ENCODE measurements around the gene EPN2. TPM values are rescaled to one million over a fixed set of nuclear protein-coding genes. Genes with fewer than 3 reads are reported as not detected.
A peak's percentile ranks its signal among the peaks of the same experiment; 100 is the strongest.

EPN2 gene
- total RNA-seq, 2 experiments from 2014 or later = 1.8 to 2.1 TPM

GRCh38 chr17:19338031-19338990 lies 101.1 kb downstream of the EPN2 start:
- no peak overlapping the region for H3K4me3 Mint-ChIP-seq
- H3K9me3 Mint-ChIP-seq = no peaks in the 10 kb centered on the region
- POLR2A ChIA-PET = no interaction called here
- peak; percentile 65 for DNase-seq
- H3K4me1 Mint-ChIP-seq = no peaks in the 10 kb centered on the region
- H3K27ac Mint-ChIP-seq = no peak overlapping the region
- CTCF ChIA-PET = interaction anchor here (0.6 to 1.6 kb wide), 11 partner anchors 15 to 371 kb away, joined by 3 to 9 read pairs (median 3); partner anchors contain the start of genes B9D1 and MAPK7
- H3K27me3 Mint-ChIP-seq = peaks cover 10% of the 10 kb centered on the region
- H3K36me3 Mint-ChIP-seq (ENCODE audit: low read depth) = no peaks in the 10 kb centered on the region

- CTCF ChIA-PET = interaction anchor here (1.0 kb wide), 1 partner anchor 15 kb away, joined by 3 read pairs; no protein-coding TSS in a partner anchor
- no peaks in the 10 kb centered on the region for H3K4me1 Mint-ChIP-seq
- no peak overlapping the region for H3K4me3 Mint-ChIP-seq
- no peaks in the 10 kb centered on the region for H3K36me3 Mint-ChIP-seq (ENCODE audit: low read depth)
- H3K27me3 Mint-ChIP-seq = peaks cover 10% of the 10 kb centered on the region
- H3K9me3 Mint-ChIP-seq = no peaks in the 10 kb centered on the region
- DNase-seq = no peak
- no peak overlapping the region for H3K27ac Mint-ChIP-seq
- POLR2A ChIA-PET = no interaction called here
These were observed 102.2 kb downstream of the EPN2 start for GRCh38 chr17:19339341-19339815.

- H3K27me3 Mint-ChIP-seq = peaks cover 10% of the 10 kb centered on the region
- ChIA-PET POLR2A (no interaction called here), CTCF (interaction anchor here (0.6 to 1.2 kb wide), 3 partner anchors 9 to 22 kb away, joined by 3 to 4 read pairs (median 3); partner anchors contain the start of gene B9D1)
- no peaks in the 10 kb centered on the region for H3K36me3 Mint-ChIP-seq (ENCODE audit: low read depth)
- no peaks in the 10 kb centered on the region for H3K9me3 Mint-ChIP-seq
- no peak for DNase-seq
- H3K4me3 Mint-ChIP-seq = no peak overlapping the region
- no peaks in the 10 kb centered on the region for H3K4me1 Mint-ChIP-seq
- H3K27ac Mint-ChIP-seq = no peak overlapping the region
These were observed 104.1 kb downstream of the EPN2 start for GRCh38 chr17:19341211-19341631.

DNA sequence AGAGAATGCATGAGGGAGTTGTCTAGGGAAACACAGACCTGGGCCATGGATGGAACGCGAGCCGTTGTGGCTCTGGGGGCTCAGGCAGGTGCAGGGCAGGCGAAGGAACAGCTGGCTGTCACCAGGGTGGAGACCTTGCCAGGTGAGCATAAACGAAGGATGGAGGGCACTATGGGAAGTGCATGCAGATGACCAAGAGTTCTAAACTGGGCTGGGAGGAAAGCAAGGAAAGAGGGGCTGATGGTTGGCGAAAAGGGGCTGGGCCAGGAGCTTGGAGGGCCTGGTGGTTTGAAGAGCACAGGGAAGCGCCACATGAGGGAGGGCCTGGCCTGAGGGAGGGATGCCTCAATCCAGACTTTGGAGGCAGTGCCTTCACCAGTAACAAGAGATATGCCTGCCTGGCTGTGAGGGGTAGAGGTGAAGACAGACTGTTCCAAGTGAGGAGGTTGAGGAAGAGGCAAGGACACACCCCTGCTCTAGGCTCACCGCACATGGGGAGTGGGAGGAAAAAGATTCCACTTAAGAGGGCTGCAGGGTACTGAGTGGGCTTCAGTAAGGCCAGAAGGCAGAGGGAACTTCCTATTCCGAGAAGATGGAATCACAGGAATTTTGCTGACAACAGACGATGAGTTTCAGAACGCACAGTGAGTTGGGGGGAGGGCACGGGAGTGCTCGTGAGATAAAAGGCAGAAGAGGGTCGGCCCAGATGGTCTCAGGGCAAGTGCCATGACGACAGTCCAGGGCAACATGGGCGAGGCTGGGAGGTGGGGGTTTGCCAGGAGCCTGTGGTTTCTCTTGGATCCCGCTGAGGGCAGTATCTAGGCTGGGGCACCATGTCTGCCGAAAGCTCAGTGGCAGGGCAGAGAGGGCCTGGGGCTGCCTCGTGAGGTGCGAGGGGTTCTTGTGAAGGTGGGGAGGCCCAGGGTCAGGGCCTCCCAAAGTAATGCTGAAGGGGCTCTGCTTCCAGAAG lies 104.8 kb downstream of the EPN2 start:
- H3K4me3 Mint-ChIP-seq = no peak overlapping the region
- DNase-seq = no peak
- H3K4me1 Mint-ChIP-seq = no peaks in the 10 kb centered on the region
- peaks cover 10% of the 10 kb centered on the region for H3K27me3 Mint-ChIP-seq
- no peak overlapping the region for H3K27ac Mint-ChIP-seq
- H3K9me3 Mint-ChIP-seq = no peaks in the 10 kb centered on the region
- no peaks in the 10 kb centered on the region for H3K36me3 Mint-ChIP-seq (ENCODE audit: low read depth)
- ChIA-PET POLR2A (no interaction called here), CTCF (interaction anchor here (0.6 to 2.2 kb wide), 6 partner anchors 9 to 21 kb away, joined by 3 to 7 read pairs (median 3); partner anchors contain the start of gene B9D1)

GRCh38 chr17:19342611-19343255 lies 105.6 kb downstream of the EPN2 start:
- no peaks in the 10 kb centered on the region for H3K4me1 Mint-ChIP-seq
- CTCF ChIA-PET = interaction anchor here (1.0 to 2.2 kb wide), 3 partner anchors 9 to 20 kb away, joined by 3 to 7 read pairs (median 3); partner anchors contain the start of gene B9D1
- peaks cover 10% of the 10 kb centered on the region for H3K27me3 Mint-ChIP-seq
- no peak overlapping the region for H3K27ac Mint-ChIP-seq
- no peaks in the 10 kb centered on the region for H3K9me3 Mint-ChIP-seq
- no peaks in the 10 kb centered on the region for H3K36me3 Mint-ChIP-seq (ENCODE audit: low read depth)
- DNase-seq = no peak
- no peak overlapping the region for H3K4me3 Mint-ChIP-seq
- POLR2A ChIA-PET = no interaction called here

- H3K27ac Mint-ChIP-seq = no peak overlapping the region
- peaks cover 10% of the 10 kb centered on the region for H3K27me3 Mint-ChIP-seq
- DNase-seq = no peak
- no peaks in the 10 kb centered on the region for H3K36me3 Mint-ChIP-seq (ENCODE audit: low read depth)
- H3K4me3 Mint-ChIP-seq = no peak overlapping the region
- H3K4me1 Mint-ChIP-seq = no peaks in the 10 kb centered on the region
- CTCF ChIA-PET = interaction anchor here (2.2 kb wide), 1 partner anchor 20 kb away, joined by 7 read pairs; the partner anchor contains the start of gene B9D1
- H3K9me3 Mint-ChIP-seq = no peaks in the 10 kb centered on the region
- POLR2A ChIA-PET = no interaction called here
These were observed 106.1 kb downstream of the EPN2 start for GRCh38 chr17:19343256-19343630.

- H3K4me3 Mint-ChIP-seq = no peak overlapping the region
- ChIA-PET CTCF (interaction anchor here (0.6 to 2.2 kb wide), 2 partner anchors 19 to 352 kb away, joined by 3 to 7 read pairs; partner anchors contain the start of gene B9D1), POLR2A (no interaction called here)
- no peaks in the 10 kb centered on the region for H3K4me1 Mint-ChIP-seq
- no peaks in the 10 kb centered on the region for H3K36me3 Mint-ChIP-seq (ENCODE audit: low read depth)
- DNase-seq = no peak
- no peak overlapping the region for H3K27ac Mint-ChIP-seq
- no peaks in the 10 kb centered on the region for H3K9me3 Mint-ChIP-seq
- peaks cover 10% of the 10 kb centered on the region for H3K27me3 Mint-ChIP-seq
These were observed 106.5 kb downstream of the EPN2 start for GRCh38 chr17:19343671-19344151.

DNA sequence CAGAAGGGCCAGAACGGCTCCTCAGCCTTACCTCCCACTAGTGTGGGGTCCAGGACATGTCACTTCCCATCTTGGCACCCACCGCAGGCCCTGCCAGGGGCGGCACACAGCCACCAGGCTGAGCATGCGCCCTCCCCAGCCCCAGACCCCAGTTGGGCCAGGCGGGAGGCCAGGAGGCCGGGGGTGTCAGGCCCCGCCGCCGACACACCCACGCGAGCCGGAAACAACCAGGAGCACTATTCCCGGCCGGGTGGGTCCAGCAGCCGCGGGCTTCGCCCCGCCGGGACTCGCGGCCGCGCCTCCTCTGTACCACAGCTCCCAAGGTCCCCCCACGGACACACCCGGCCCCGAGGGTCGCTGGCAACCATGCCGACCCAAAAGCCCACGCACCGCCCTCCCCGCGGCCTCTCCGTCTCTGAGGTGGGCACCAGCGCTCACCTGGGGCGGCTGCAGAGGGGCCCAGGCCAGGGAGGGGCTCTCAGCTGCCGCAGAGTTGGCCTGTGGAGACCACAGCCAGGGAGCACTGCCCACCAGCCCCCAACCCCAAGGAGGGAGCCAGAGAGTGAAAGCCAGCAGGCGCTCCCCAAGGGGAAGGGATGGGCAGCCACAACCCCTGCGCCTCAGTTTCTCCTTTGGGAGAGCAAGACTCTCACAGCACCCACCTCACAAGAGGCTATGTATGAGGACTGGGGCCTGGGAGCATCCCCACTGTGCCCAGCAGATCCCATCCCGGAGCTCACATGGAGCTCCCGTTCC lies 107.3 kb downstream of the EPN2 start:
- no peak overlapping the region for H3K4me3 Mint-ChIP-seq

DNA sequence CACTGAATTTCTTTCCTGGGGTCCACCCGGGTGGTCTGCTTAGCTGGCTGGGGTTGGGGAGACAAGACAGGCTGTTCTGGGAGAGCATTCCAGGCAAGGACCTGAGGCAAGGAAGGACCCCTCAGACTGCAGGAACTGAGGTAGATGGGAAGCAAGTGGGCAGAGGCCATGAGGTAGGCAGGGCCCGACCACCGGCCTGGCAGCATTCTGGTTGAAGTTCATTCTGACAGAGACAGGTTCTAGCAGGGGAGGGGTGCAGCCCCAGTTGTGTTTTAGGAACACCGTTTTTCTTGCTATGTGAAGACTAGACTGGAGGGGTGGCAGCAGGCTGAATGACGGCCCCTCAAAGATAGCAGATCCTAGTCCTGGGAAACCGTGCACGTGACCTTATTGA lies 107.9 kb downstream of the EPN2 start:
- no peak for DNase-seq
- Mint-ChIP-seq H3K36me3 (ENCODE audit: low read depth) (no peaks in the 10 kb centered on the region), H3K27me3 (peaks cover 8% of the 10 kb centered on the region), H3K9me3 (no peaks in the 10 kb centered on the region), H3K4me3 (no peak overlapping the region), H3K27ac (no peak overlapping the region), H3K4me1 (no peaks in the 10 kb centered on the region)
- ChIA-PET CTCF (no interaction called here), POLR2A (no interaction called here)

More for the DNA sequence above, 107.3 kb downstream of the EPN2 start:
- Mint-ChIP-seq H3K27ac (no peak overlapping the region), H3K9me3 (no peaks in the 10 kb centered on the region), H3K36me3 (ENCODE audit: low read depth) (no peaks in the 10 kb centered on the region), H3K27me3 (peaks cover 9% of the 10 kb centered on the region), H3K4me1 (no peaks in the 10 kb centered on the region)
- CTCF ChIA-PET = interaction anchor here (0.6 kb wide), 1 partner anchor 351 kb away, joined by 3 read pairs; no protein-coding TSS in a partner anchor
- no peak for DNase-seq
- POLR2A ChIA-PET = no interaction called here

- no peaks in the 10 kb centered on the region for H3K4me1 Mint-ChIP-seq
- CTCF ChIA-PET = interaction anchor here (1.2 kb wide), 1 partner anchor 17 kb away, joined by 3 read pairs; the partner anchor contains the start of gene B9D1
- DNase-seq = no peak
- no peak overlapping the region for H3K4me3 Mint-ChIP-seq
- no peaks in the 10 kb centered on the region for H3K9me3 Mint-ChIP-seq
- H3K27me3 Mint-ChIP-seq = peaks cover 9% of the 10 kb centered on the region
- POLR2A ChIA-PET = no interaction called here
- H3K27ac Mint-ChIP-seq = no peak overlapping the region
- H3K36me3 Mint-ChIP-seq (ENCODE audit: low read depth) = no peaks in the 10 kb centered on the region
These were observed 108.6 kb downstream of the EPN2 start for GRCh38 chr17:19345486-19346350.
